Activated B cell treated with CpG ODN at 0.5 μM for 24 hours (primary cell): ENCODE data around the gene USP7. TPM values are rescaled to one million over a fixed set of nuclear protein-coding genes. Genes with fewer than 3 reads are reported as not detected.

ENCODE experiments used
- ATAC-seq: fragments of 200-7000 bp; cut with Tn5 transposase; one replicate; pipeline ENCODE4 v1.10.0; 2021; ENCODE audit warnings: low read depth, mild to moderate bottlenecking, moderate library complexity
- CTCF ChIA-PET: fragments of 350-600 bp; sonication (Branson Sonifier 250); formaldehyde crosslinking; loops from one replicate; lab custom pipeline; 2021; ENCODE audit warnings: antibody characterized with exemption; lab: Charles Lee
- POLR2A ChIA-PET: fragments of 350-600 bp; sonication (Branson Sonifier 250); formaldehyde crosslinking; loops from one replicate; lab custom pipeline; 2021; ENCODE audit warnings: antibody characterized with exemption; lab: Charles Lee
- DNase-seq: peaks from one replicate; pipeline ENCODE4 v3.0.0; 2022
- H3K27ac Mint-ChIP-seq: one replicate; pipeline ENCODE4 v1.8.0; 2020; ENCODE audit warnings: mixed read lengths
- H3K27me3 Mint-ChIP-seq: one replicate; pipeline ENCODE4 v1.8.0; 2021; ENCODE audit warnings: mixed read lengths
- H3K36me3 Mint-ChIP-seq: one replicate; pipeline ENCODE4 v1.8.0; 2021; ENCODE audit warnings: low read depth, mixed read lengths
- H3K4me1 Mint-ChIP-seq: one replicate; pipeline ENCODE4 v1.8.0; 2021; ENCODE audit warnings: mixed read lengths
- H3K4me3 Mint-ChIP-seq: one replicate; pipeline ENCODE4 v1.8.0; 2020; ENCODE audit warnings: mild to moderate bottlenecking, mixed read lengths
- H3K9me3 Mint-ChIP-seq: one replicate; pipeline ENCODE4 v1.8.0; 2020; ENCODE audit warnings: mixed read lengths
- CTCF ChIP-seq: fragments of 200-600 bp; IDR thresholded peaks from one replicate; pipeline ENCODE4 v1.8.0; 2022; ENCODE audit warnings: antibody characterized with exemption, mild to moderate bottlenecking
- intact Hi-C: fragments of 100-400 bp; cut with micrococcal nuclease; formaldehyde crosslinking; loops from one replicate; pipeline ENCODE4 v1.15.1; 2024
- total RNA-seq: library from RNA; stranded (reverse); gene quantifications from 2 replicates; pipeline ENCODE4 v1.2.3, GENCODE V29; 2022

USP7 gene
- total RNA-seq, 1 donor from 2014 or later, result 193 TPM

GRCh38 chr16:8967132-8967821, 3.6 kb upstream of the USP7 start:
- CTCF ChIA-PET, result interaction anchor here (0.6 to 2.2 kb wide), 3 partner anchors 42 to 132 kb away, joined by 3 to 6 read pairs (median 3); no protein-coding TSS in a partner anchor
- TF ChIP-seq CTCF, result no peak
- POLR2A ChIA-PET, result interaction anchor here (0.7 to 0.9 kb wide), 2 partner anchors 19 to 124 kb away, joined by 3 read pairs; partner anchors contain the start of gene HAPSTR1
- ATAC-seq (no peak), DNase-seq (no peak)
- Mint-ChIP-seq H3K27me3 (no peaks in the 10 kb centered on the region), H3K36me3 (peaks cover 3% of the 10 kb centered on the region), H3K4me3 (no peak overlapping the region), H3K9me3 (no peaks in the 10 kb centered on the region), H3K4me1 (peaks cover 2% of the 10 kb centered on the region), H3K27ac (no peak overlapping the region)
- intact Hi-C loops, result no loop called here

- Mint-ChIP-seq H3K27ac (no peak overlapping the region), H3K4me1 (peaks cover 7% of the 10 kb centered on the region)
- CTCF ChIA-PET, result interaction anchor here (0.7 to 2.2 kb wide), 2 partner anchors 31 to 42 kb away, joined by 3 to 6 read pairs; no protein-coding TSS in a partner anchor
These were observed 3.1 kb upstream of the USP7 start for GRCh38 chr16:8966817-8967131.

GRCh38 chr16:8964462-8964861, 756 bp upstream of the USP7 start:
- H3K4me1 Mint-ChIP-seq, result peaks cover 30% of the 10 kb centered on the region
- H3K27me3 Mint-ChIP-seq, result no peaks in the 10 kb centered on the region
- intact Hi-C loops, result loop anchor here (1.0 to 5.0 kb wide), 3 partner anchors 37 to 168 kb away; no protein-coding TSS in a partner anchor
- DNase-seq (no peak), ATAC-seq (no peak)
- ChIA-PET CTCF (interaction anchor here (1.4 to 1.5 kb wide), 2 partner anchors 28 to 45 kb away, joined by 3 to 4 read pairs; no protein-coding TSS in a partner anchor), POLR2A (interaction anchor here (0.7 to 1.8 kb wide), 3 partner anchors 73 to 127 kb away, joined by 3 to 29 read pairs (median 4); partner anchors contain the start of gene HAPSTR1)
- H3K4me3 Mint-ChIP-seq, result peak overlapping the region; percentile 78
- peak overlapping the region; percentile 71 for H3K27ac Mint-ChIP-seq
- peaks cover 12% of the 10 kb centered on the region for H3K36me3 Mint-ChIP-seq
- no peak for TF ChIP-seq CTCF
- H3K9me3 Mint-ChIP-seq, result no peaks in the 10 kb centered on the region

More at GRCh38 chr16:8966817-8967131, 3.1 kb upstream of the USP7 start:
- DNase-seq, result no peak
- intact Hi-C loops, result no loop called here
- Mint-ChIP-seq H3K9me3 (no peaks in the 10 kb centered on the region), H3K27me3 (no peaks in the 10 kb centered on the region), H3K4me3 (no peak overlapping the region), H3K36me3 (peaks cover 8% of the 10 kb centered on the region)
- no peak for ATAC-seq
- POLR2A ChIA-PET, result interaction anchor here (0.7 to 1.3 kb wide), 4 partner anchors 18 to 131 kb away, joined by 3 to 4 read pairs (median 4); partner anchors contain the start of gene HAPSTR1
- TF ChIP-seq CTCF, result no peak

- H3K9me3 Mint-ChIP-seq, result no peaks in the 10 kb centered on the region
- ChIA-PET CTCF (interaction anchor here (1.4 to 2.6 kb wide), 4 partner anchors 27 to 72 kb away, joined by 3 to 9 read pairs (median 4); no protein-coding TSS in a partner anchor), POLR2A (interaction anchor here (0.6 to 4.1 kb wide), 12 partner anchors 13 to 165 kb away, joined by 3 to 29 read pairs (median 5); partner anchors contain the start of gene HAPSTR1)
- peak overlapping the region; percentile 64 for H3K4me3 Mint-ChIP-seq
- ATAC-seq (peak; percentile 3), DNase-seq (no peak)
- H3K27ac Mint-ChIP-seq, result no peak overlapping the region
- peaks cover 12% of the 10 kb centered on the region for H3K36me3 Mint-ChIP-seq
- no peaks in the 10 kb centered on the region for H3K27me3 Mint-ChIP-seq
- intact Hi-C loops, result loop anchor here (5.0 kb wide), 2 partner anchors 36 to 169 kb away; no protein-coding TSS in a partner anchor
- peaks cover 43% of the 10 kb centered on the region for H3K4me1 Mint-ChIP-seq
- TF ChIP-seq CTCF, result no peak
These were observed 491 bp downstream of the USP7 start for GRCh38 chr16:8963010-8963820.
